Hematopoietic multipotent progenitor cell treated with erythropoietin and hydrocortisone succinate and interleukin-3 and kit ligand, for 4 days (in vitro differentiated cells): ENCODE results near the gene PDSS2.
A peak's percentile ranks its signal among the peaks of the same experiment; 100 is the strongest.

Experiments used
- DNase-seq: peaks from one replicate; pipeline ENCODE4 v3.0.0-alpha.2; 2015

The PDSS2 gene

GRCh38 chr6:107357842-107358241, 101.5 kb downstream of the PDSS2 start:
- DNase-seq: no peak

- DNase-seq: no peak
Measured at GRCh38 chr6:107357031-107357430, 102.3 kb downstream of the PDSS2 start.

- no peak for DNase-seq
Measured at GRCh38 chr6:107355659-107356058, 103.7 kb downstream of the PDSS2 start.

- DNase-seq: no peak
Measured at GRCh38 chr6:107354451-107354850, 104.9 kb downstream of the PDSS2 start.

- DNase-seq: no peak
Measured at GRCh38 chr6:107353773-107354382, 105.5 kb downstream of the PDSS2 start.

GRCh38 chr6:107348224-107348623, 111.1 kb downstream of the PDSS2 start:
- DNase-seq: no peak

GRCh38 chr6:107345393-107345792, 114.0 kb downstream of the PDSS2 start:
- DNase-seq: peak; percentile 77

- DNase-seq: no peak
Measured at GRCh38 chr6:107344981-107345380, 114.4 kb downstream of the PDSS2 start.

- no peak for DNase-seq
Measured at GRCh38 chr6:107344383-107344782, 115.0 kb downstream of the PDSS2 start.

GRCh38 chr6:107342144-107342543, 117.2 kb downstream of the PDSS2 start:
- DNase-seq: peak; percentile 27

GRCh38 chr6:107340881-107341280, 118.5 kb downstream of the PDSS2 start:
- DNase-seq: no peak

GRCh38 chr6:107337191-107337741, 122.1 kb downstream of the PDSS2 start:
- no peak for DNase-seq

GRCh38 chr6:107334026-107334425, 125.3 kb downstream of the PDSS2 start:
- DNase-seq: no peak

- no peak for DNase-seq
Measured at GRCh38 chr6:107333491-107333890, 125.9 kb downstream of the PDSS2 start.

GRCh38 chr6:107331409-107332386, 127.7 kb downstream of the PDSS2 start:
- DNase-seq: no peak

- DNase-seq: no peak
Measured at GRCh38 chr6:107330168-107330567, 129.2 kb downstream of the PDSS2 start.

GRCh38 chr6:107329063-107329860, 130.1 kb downstream of the PDSS2 start:
- DNase-seq: no peak

GRCh38 chr6:107328081-107328480, 131.3 kb downstream of the PDSS2 start:
- no peak for DNase-seq

- DNase-seq: no peak
Measured at GRCh38 chr6:107323133-107323785, 136.1 kb downstream of the PDSS2 start.

- no peak for DNase-seq
Measured at GRCh38 chr6:107321793-107322192, 137.6 kb downstream of the PDSS2 start.

GRCh38 chr6:107319906-107320530, 139.3 kb downstream of the PDSS2 start:
- DNase-seq: no peak
